HepG2 (cell line): ENCODE results near the gene ANKZF1. TPM values are rescaled to one million over a fixed set of nuclear protein-coding genes. Genes with fewer than 3 reads are reported as not detected.

Experiments used
- AGO2 ChIP-seq: fragments of 200-400 bp; formaldehyde crosslinking; optimal IDR thresholded peaks from 2 replicates; pipeline ENCODE3; 2017; ENCODE audit warnings: mild to moderate bottlenecking, low read depth, low read length, moderate library complexity
- BRF2 ChIP-seq: sonication (generic); formaldehyde crosslinking; IDR thresholded peaks from 2 replicates; pipeline ENCODE4 v1.8.1; 2022; ENCODE audit warnings: mild to moderate bottlenecking, missing genetic modification reagents
- CCAR2 ChIP-seq: fragments of 200-400 bp; formaldehyde crosslinking; optimal IDR thresholded peaks from 2 replicates; pipeline ENCODE3; 2018; ENCODE audit warnings: low read depth, mild to moderate bottlenecking, low read length, moderate library complexity
- CREM ChIP-seq, 2 experiments: sonication (generic) in 1 of 2; formaldehyde crosslinking in 1 of 2; IDR thresholded peaks; 2 replicates each; pipeline versions ENCODE4 v1.4.0 to v1.6.1; 2016 to 2020; ENCODE audit warnings: antibody characterized with exemption in 1 of 2, mild to moderate bottlenecking in 1 of 2, missing genetic modification reagents in 1 of 2
- HNF4G ChIP-seq, 2 experiments: sonication (generic) in 1 of 2; formaldehyde crosslinking in 1 of 2; IDR thresholded peaks; 2 replicates each; pipeline versions ENCODE4 v1.4.0 to v1.6.1; 2011 to 2020; ENCODE audit warnings: borderline replicate concordance in 2 of 2, low read depth in 2 of 2, mild to moderate bottlenecking in 2 of 2, low read length in 1 of 2, missing genetic modification reagents in 1 of 2, moderate library complexity in 1 of 2
- HOMEZ ChIP-seq: IDR thresholded peaks from 2 replicates; pipeline ENCODE4 v1.6.1; 2016; ENCODE audit warnings: low read depth
- KLF12 ChIP-seq: sonication (generic); formaldehyde crosslinking; IDR thresholded peaks from 2 replicates; pipeline ENCODE4 v1.4.0; 2020; ENCODE audit warnings: missing genetic modification reagents, borderline replicate concordance
- MTA1 ChIP-seq: sonication (generic); formaldehyde crosslinking; IDR thresholded peaks from 2 replicates; pipeline ENCODE4 v1.4.0; 2020; ENCODE audit warnings: missing genetic modification reagents, mild to moderate bottlenecking, borderline replicate concordance
- NCOA1 ChIP-seq: sonication (generic); formaldehyde crosslinking; IDR thresholded peaks from 2 replicates; pipeline ENCODE4 v1.9.0; 2021; ENCODE audit warnings: missing genetic modification reagents
- POLR2A ChIP-seq, 2 experiments: IDR thresholded peaks; 2 replicates each; pipeline ENCODE4 v1.6.1; 2011; ENCODE audit warnings: low read depth in 2 of 2, low read length in 2 of 2, mild to moderate bottlenecking in 1 of 2, moderate library complexity in 1 of 2; ENCODE audit not compliant: insufficient read depth in 1 of 2
- ZBTB7A ChIP-seq: sonication (generic); formaldehyde crosslinking; IDR thresholded peaks from 2 replicates; pipeline ENCODE4 v1.8.0; 2022; ENCODE audit warnings: mild to moderate bottlenecking, missing genetic modification reagents
- ZNF10 ChIP-seq: sonication (generic); formaldehyde crosslinking; IDR thresholded peaks from 2 replicates; pipeline ENCODE4 v1.4.0; 2020; ENCODE audit warnings: mild to moderate bottlenecking, low read depth, missing genetic modification reagents, borderline replicate concordance
- ZNF124 ChIP-seq: sonication (generic); formaldehyde crosslinking; IDR thresholded peaks from 2 replicates; pipeline ENCODE4 v1.4.0; 2020; ENCODE audit warnings: missing genetic modification reagents
- ZNF225 ChIP-seq: sonication (generic); formaldehyde crosslinking; IDR thresholded peaks from 2 replicates; pipeline ENCODE4 v1.4.0; 2020; ENCODE audit warnings: mild to moderate bottlenecking, missing genetic modification reagents
- ZNF317 ChIP-seq: sonication (generic); formaldehyde crosslinking; IDR thresholded peaks from 2 replicates; pipeline ENCODE4 v1.5.0; 2020; ENCODE audit warnings: mild to moderate bottlenecking, missing genetic modification reagents
- ZNF333 ChIP-seq: sonication (generic); formaldehyde crosslinking; IDR thresholded peaks from 2 replicates; pipeline ENCODE4 v1.4.0; 2020; ENCODE audit warnings: mild to moderate bottlenecking, missing genetic modification reagents, borderline replicate concordance
- ZNF431 ChIP-seq: sonication (generic); formaldehyde crosslinking; IDR thresholded peaks from 2 replicates; pipeline ENCODE4 v1.9.0; 2022; ENCODE audit warnings: missing genetic modification reagents, low read depth, mild to moderate bottlenecking, borderline replicate concordance
- ZNF451 ChIP-seq: sonication (generic); formaldehyde crosslinking; IDR thresholded peaks from 2 replicates; pipeline ENCODE4 v1.5.0; 2020; ENCODE audit warnings: mild to moderate bottlenecking, missing genetic modification reagents
- ZNF512 ChIP-seq: sonication (generic); formaldehyde crosslinking; IDR thresholded peaks from 2 replicates; pipeline ENCODE4 v1.4.0; 2020; ENCODE audit warnings: mild to moderate bottlenecking, missing genetic modification reagents
- ZNF543 ChIP-seq: sonication (generic); formaldehyde crosslinking; IDR thresholded peaks from 2 replicates; pipeline ENCODE4 v1.4.0; 2020; ENCODE audit warnings: mild to moderate bottlenecking, missing genetic modification reagents
- ZNF572 ChIP-seq: sonication (generic); formaldehyde crosslinking; IDR thresholded peaks from 2 replicates; pipeline ENCODE4 v1.5.1; 2020; ENCODE audit warnings: mild to moderate bottlenecking, missing genetic modification reagents
- ZNF598 ChIP-seq: sonication (generic); formaldehyde crosslinking; IDR thresholded peaks from 2 replicates; pipeline ENCODE4 v1.5.1; 2020; ENCODE audit warnings: mild to moderate bottlenecking, missing genetic modification reagents, borderline replicate concordance
- ZNF766 ChIP-seq: sonication (generic); formaldehyde crosslinking; IDR thresholded peaks from 2 replicates; pipeline ENCODE4 v1.5.0; 2020; ENCODE audit warnings: missing genetic modification reagents, borderline replicate concordance
- ZSCAN21 ChIP-seq: sonication (generic); formaldehyde crosslinking; IDR thresholded peaks from 2 replicates; pipeline ENCODE4 v1.8.0; 2022; ENCODE audit warnings: mild to moderate bottlenecking, missing genetic modification reagents, moderate library complexity, borderline replicate concordance
- polyA plus RNA-seq, 8 experiments: library from polyadenylated mRNA; depleted of rRNA in 3 of 8; stranded (reverse) in 7 of 8; unstranded in 1 of 8; fragments of >200 nt; fragmentation: Illumina TruSeq in 4 of 8; extraction: Trizol in 4 of 8; gene quantifications; 2 replicates each; pipeline versions ENCODE4 v1.2.1 to v1.2.3, GENCODE V29; 2011 to 2016; ENCODE audit warnings: low read depth in 4 of 8, missing spikeins in 1 of 8, mixed read lengths in 1 of 8; ENCODE audit not compliant: insufficient read depth in 1 of 8
- total RNA-seq, 5 experiments: library from RNA; depleted of rRNA; stranded (reverse); fragments of >200 nt; fragmentation: Illumina TruSeq; extraction: Trizol; gene quantifications; 2 replicates each; pipeline ENCODE4 v1.2.3, GENCODE V29; 2016; ENCODE audit warnings: low read depth in 1 of 5

The ANKZF1 gene
- total and polyA plus RNA-seq, 2 of the 13 experiments (the other 11 are each of a cell fraction or from before 2014, with no cell fraction given) = 25.3 to 128 TPM

- TF ChIP-seq ZNF598 = no peak; the same call in 1 of the 2 replicates
- TF ChIP-seq HOMEZ (CRISPR knock-in tag) = peak; percentile 5; the same call in 1 of the 2 replicates
- peak; percentile 91 for TF ChIP-seq AGO2
- no peak for TF ChIP-seq POLR2A (IDR thresholded peaks at IDR 0.05; ENCODE audit: insufficient read depth in 1 of 2, low read depth in 2 of 2, low read length in 2 of 2)
- no peak for TF ChIP-seq MTA1 (CRISPR knock-in tag)
- 0 out of 2 replicates have a peak, but pooled peaks have one; percentile 4 for TF ChIP-seq ZNF431
- 0 out of 2 replicates have a peak, but pooled peaks have one; percentile 0 for TF ChIP-seq ZNF124 (CRISPR knock-in tag)
- no peak for TF ChIP-seq NCOA1 (CRISPR knock-in tag)
- TF ChIP-seq ZNF451 (CRISPR knock-in tag) = 0 out of 2 replicates have a peak, but pooled peaks have one; percentile 16
- 0 out of 2 replicates have a peak, but pooled peaks have one; percentile 24 for TF ChIP-seq BRF2
- TF ChIP-seq ZNF543 (CRISPR knock-in tag) = peak; percentile 9; the same call in 1 of the 2 replicates
- no peak for TF ChIP-seq HNF4G (IDR thresholded peaks at IDR 0.05; ENCODE audit: borderline replicate concordance, low read depth, low read length)
- peak; percentile 42; the same call in 1 of the 2 replicates for TF ChIP-seq HNF4G (CRISPR knock-in tag; IDR thresholded peaks at IDR 0.05; ENCODE audit: borderline replicate concordance, low read depth)
- TF ChIP-seq ZNF317 (CRISPR knock-in tag) = no peak
- TF ChIP-seq ZBTB7A (CRISPR knock-in tag) = no peak
- TF ChIP-seq ZNF512 = 0 out of 2 replicates have a peak, but pooled peaks have one; percentile 34
- TF ChIP-seq ZNF766 = no peak
- TF ChIP-seq ZNF10 (CRISPR knock-in tag) = no peak
- TF ChIP-seq CCAR2 = no peak
- TF ChIP-seq ZSCAN21 (CRISPR knock-in tag) = no peak
- 0 out of 2 replicates have a peak, but pooled peaks have one; percentile 49 for TF ChIP-seq ZNF225 (CRISPR knock-in tag)
- no peak for TF ChIP-seq CREM (IDR thresholded peaks at IDR 0.05)
- no peak for TF ChIP-seq CREM (CRISPR knock-in tag; IDR thresholded peaks at IDR 0.05)
- peak; percentile 62; the same call in 1 of the 2 replicates for TF ChIP-seq ZNF572 (CRISPR knock-in tag)
- no peak for TF ChIP-seq KLF12 (CRISPR knock-in tag)
- TF ChIP-seq ZNF333 (CRISPR knock-in tag) = no peak
These were observed 20.6 kb downstream of the ANKZF1 start (continued) for GRCh38 chr2:219250049-219250781.
